ENCODE data around the gene ATP10D. TPM values are rescaled to one million over a fixed set of nuclear protein-coding genes. Genes with fewer than 3 reads are reported as not detected.
A peak's percentile ranks its signal among the peaks of the same experiment; 100 is the strongest.

Gene ATP10D
- total and polyA plus RNA-seq, 2 donors (not counting 1 experiment from before 2014, with no cell fraction given): 16.1 to 36.2 TPM

GRCh38 chr4:47500776-47501175 lies 15.7 kb downstream of the ATP10D start:
- H3K4me1 Mint-ChIP-seq: peaks cover 41% of the 10 kb centered on the region
- H3K4me3 Mint-ChIP-seq: no peak overlapping the region
- H3K4me3 ChIP-seq (ENCODE audit: control extremely low read depth in 1 of 5, extremely low read depth in 1 of 5, insufficient read depth in 1 of 5, low read depth in 2 of 5, low read length in 4 of 5): peak overlapping the region in 1 of 5 experiments; percentile 55
- H2AFZ ChIP-seq (ENCODE audit: insufficient read depth, low read depth, low read length, poor library complexity, severe bottlenecking): peak overlapping the region; percentile 61
- peaks cover 0 to 11% (median 0%) of the 10 kb centered on the region in 3 donors for H3K9me3 ChIP-seq (ENCODE audit: control extremely low read depth in 1 of 3, control insufficient read depth in 2 of 3, insufficient read depth in 1 of 3, low read length in 2 of 3)
- intact Hi-C loops (cut with micrococcal nuclease): no loop called here
- no peaks in the 10 kb centered on the region for H4K20me1 ChIP-seq (ENCODE audit: control insufficient read depth, insufficient read depth, low read length, poor library complexity, severe bottlenecking)
- H3K4me1 ChIP-seq (ENCODE audit: control insufficient read depth in 2 of 2, insufficient read depth in 2 of 2, low read length in 2 of 2): peaks cover 44 to 52% of the 10 kb centered on the region in 2 donors
- DNase-seq (no peak), ATAC-seq (ENCODE audit: low read depth) (no peak)
- H3K36me3 ChIP-seq (replicated peaks in 1 of 2; ENCODE audit: control extremely low read depth in 1 of 2, control insufficient read depth in 1 of 2, extremely low read depth in 1 of 2, insufficient read depth in 2 of 2, low read length in 1 of 2): no peaks in the 10 kb centered on the region
- WGBS (ENCODE audit: insufficient coverage): 60% methylated on average over 3 of the region's 3 CpGs
- peak overlapping the region; percentile 24 for H3K9ac ChIP-seq (ENCODE audit: low read length)
- no peaks in the 10 kb centered on the region for H3K27me3 Mint-ChIP-seq
- ChIA-PET CTCF (interaction anchor here (1.3 to 2.8 kb wide), 3 partner anchors 11 to 64 kb away, joined by 4 to 8 read pairs (median 6); partner anchors contain the start of gene COMMD8), POLR2A (no interaction called here)
- no peaks in the 10 kb centered on the region for H3K27me3 ChIP-seq (replicated peaks in 1 of 4; ENCODE audit: control extremely low read depth in 1 of 4, control insufficient read depth in 3 of 4, insufficient read depth in 4 of 4, low read length in 3 of 4)
- H3K4me2 ChIP-seq (replicated peaks; ENCODE audit: low read depth, low read length, poor library complexity, severe bottlenecking): peak overlapping the region; percentile 68
- no peaks in the 10 kb centered on the region for H3K9me3 Mint-ChIP-seq (ENCODE audit: insufficient read depth)
- H3K27ac ChIP-seq (ENCODE audit: low read length in 2 of 2): peak overlapping the region; percentile 85 to 86
- H3K27ac Mint-ChIP-seq: no peak overlapping the region
- TF ChIP-seq CTCF (IDR thresholded peaks at IDR 0.05) (no peak), EZH2 (IDR thresholded peaks at IDR 0.05; ENCODE audit: borderline replicate concordance, insufficient read depth, low read depth, low read length, poor library complexity, severe bottlenecking) (no peak)
- peaks cover 64% of the 10 kb centered on the region for H3K79me2 ChIP-seq (ENCODE audit: control insufficient read depth, insufficient read depth, low read length)

- Histone ChIP-seq H4K20me1 (ENCODE audit: control insufficient read depth, insufficient read depth, low read length, poor library complexity, severe bottlenecking) (no peaks in the 10 kb centered on the region), H3K27ac (ENCODE audit: low read length in 2 of 2) (peak overlapping the region in 1 of 2 donors; percentile 30), H3K4me3 (ENCODE audit: control extremely low read depth in 1 of 5, extremely low read depth in 1 of 5, insufficient read depth in 1 of 5, low read depth in 2 of 5, low read length in 4 of 5) (no peak overlapping the region), H3K27me3 (replicated peaks in 1 of 4; ENCODE audit: control extremely low read depth in 1 of 4, control insufficient read depth in 3 of 4, insufficient read depth in 4 of 4, low read length in 3 of 4) (no peaks in the 10 kb centered on the region), H2AFZ (ENCODE audit: insufficient read depth, low read depth, low read length, poor library complexity, severe bottlenecking) (no peak overlapping the region), H3K9me3 (ENCODE audit: control extremely low read depth in 1 of 3, control insufficient read depth in 2 of 3, insufficient read depth in 1 of 3, low read length in 2 of 3) (peaks cover 0 to 11% (median 0%) of the 10 kb centered on the region in 3 donors), H3K79me2 (ENCODE audit: control insufficient read depth, insufficient read depth, low read length) (peaks cover 79% of the 10 kb centered on the region), H3K4me1 (ENCODE audit: control insufficient read depth in 2 of 2, insufficient read depth in 2 of 2, low read length in 2 of 2) (peaks cover 37 to 61% of the 10 kb centered on the region in 2 donors), H3K36me3 (replicated peaks in 1 of 2; ENCODE audit: control extremely low read depth in 1 of 2, control insufficient read depth in 1 of 2, extremely low read depth in 1 of 2, insufficient read depth in 2 of 2, low read length in 1 of 2) (peaks cover 0 to 3% of the 10 kb centered on the region in 2 experiments), H3K4me2 (replicated peaks; ENCODE audit: low read depth, low read length, poor library complexity, severe bottlenecking) (no peak overlapping the region), H3K9ac (ENCODE audit: low read length) (no peak overlapping the region)
- Mint-ChIP-seq H3K27me3 (no peaks in the 10 kb centered on the region), H3K4me1 (peaks cover 53% of the 10 kb centered on the region), H3K4me3 (no peak overlapping the region), H3K9me3 (ENCODE audit: insufficient read depth) (no peaks in the 10 kb centered on the region), H3K27ac (no peak overlapping the region)
- no peak for ATAC-seq (ENCODE audit: low read depth)
- 40% methylated on average over 1 of the region's 3 CpGs for WGBS (ENCODE audit: insufficient coverage)
- TF ChIP-seq CTCF (IDR thresholded peaks at IDR 0.05): no peak
- TF ChIP-seq EZH2 (IDR thresholded peaks at IDR 0.05; ENCODE audit: borderline replicate concordance, insufficient read depth, low read depth, low read length, poor library complexity, severe bottlenecking): no peak
- CTCF ChIA-PET: no interaction called here
- no peak for DNase-seq
- intact Hi-C loops (cut with micrococcal nuclease): no loop called here
- POLR2A ChIA-PET: no interaction called here
These were observed 20.1 kb downstream of the ATP10D start for GRCh38 chr4:47505147-47505546.
